Activated naive CD4-positive, alpha-beta T cell treated with anti-CD3 and anti-CD28 coated beads, Interleukin-2, amount 50 U/mL, for 24 hours (primary cell): Measurements from ENCODE around the gene ZNRF1.

ENCODE experiments used
- H3K27ac Mint-ChIP-seq: one replicate; pipeline ENCODE4 v1.8.0; 2021; ENCODE audit warnings: mild to moderate bottlenecking, mixed read lengths
- H3K27me3 Mint-ChIP-seq: one replicate; pipeline ENCODE4 v1.8.0; 2021; ENCODE audit warnings: mixed read lengths
- H3K36me3 Mint-ChIP-seq: one replicate; pipeline ENCODE4 v1.8.0; 2021; ENCODE audit warnings: mixed read lengths
- H3K4me1 Mint-ChIP-seq: one replicate; pipeline ENCODE4 v1.8.0; 2021; ENCODE audit warnings: mixed read lengths
- H3K4me3 Mint-ChIP-seq: one replicate; pipeline ENCODE4 v1.8.0; 2021; ENCODE audit warnings: mild to moderate bottlenecking, mixed read lengths
- H3K9me3 Mint-ChIP-seq: one replicate; pipeline ENCODE4 v1.8.0; 2021; ENCODE audit warnings: mixed read lengths

ZNRF1 gene

DNA sequence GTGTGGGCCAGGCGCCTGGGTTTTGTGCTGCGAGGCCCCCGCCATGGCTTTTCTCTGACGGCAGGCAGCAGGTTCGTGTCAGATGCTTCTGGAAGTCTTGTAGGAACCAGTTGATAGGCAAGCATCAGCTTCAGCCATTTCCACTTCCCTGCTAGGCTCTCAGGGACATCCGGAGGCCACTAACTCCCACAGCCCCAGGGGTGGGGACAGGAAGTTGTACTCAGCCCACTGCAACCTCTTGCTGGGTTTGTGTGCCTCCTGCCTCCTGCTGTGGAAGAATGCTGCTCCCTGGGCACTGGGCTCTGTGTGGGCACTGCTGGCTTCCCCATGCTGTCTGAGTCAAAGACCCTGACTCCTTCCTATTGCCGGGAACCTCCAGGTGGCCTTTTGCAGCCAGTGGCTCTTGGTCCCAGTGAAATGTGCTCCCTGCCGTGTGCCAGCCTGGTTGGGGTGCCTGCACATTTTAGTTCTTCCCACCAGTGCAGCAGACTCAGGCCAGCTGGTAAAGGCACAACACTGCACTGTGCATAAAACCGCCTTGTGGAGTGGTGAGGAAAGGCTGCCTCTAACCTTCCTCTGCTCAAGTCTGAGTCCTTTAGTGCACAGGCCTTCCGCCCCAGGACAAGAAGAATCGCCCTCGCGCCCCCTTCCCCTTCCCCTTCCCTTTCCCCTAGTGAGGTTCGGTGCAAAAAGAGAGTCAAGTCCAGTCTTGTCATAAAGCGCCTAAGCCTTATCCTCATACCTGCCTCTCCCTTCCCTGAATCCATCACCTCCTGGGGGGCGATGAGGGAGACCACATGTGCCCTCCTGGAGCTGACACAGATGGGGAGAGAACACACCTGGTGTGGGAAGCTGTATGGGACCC is 101.1 kb downstream of the ZNRF1 start:
- H3K4me1 Mint-ChIP-seq: peaks cover 35% of the 10 kb centered on the region
- H3K27me3 Mint-ChIP-seq: no peaks in the 10 kb centered on the region
- H3K4me3 Mint-ChIP-seq: no peak overlapping the region

GRCh38 chr16:75100603-75100990 is 101.8 kb downstream of the ZNRF1 start:
- peak overlapping the region; percentile 41 for H3K27ac Mint-ChIP-seq
- no peak overlapping the region for H3K4me3 Mint-ChIP-seq
- peaks cover 35% of the 10 kb centered on the region for H3K4me1 Mint-ChIP-seq

More for the DNA sequence above, 101.1 kb downstream of the ZNRF1 start:
- Mint-ChIP-seq H3K9me3 (no peaks in the 10 kb centered on the region), H3K36me3 (peaks cover 2% of the 10 kb centered on the region), H3K27ac (peak overlapping the region; percentile 41)

GRCh38 chr16:75101635-75102034 is 102.8 kb downstream of the ZNRF1 start:
- Mint-ChIP-seq H3K36me3 (peaks cover 2% of the 10 kb centered on the region), H3K9me3 (no peaks in the 10 kb centered on the region), H3K4me3 (no peak overlapping the region), H3K27me3 (no peaks in the 10 kb centered on the region), H3K27ac (no peak overlapping the region), H3K4me1 (peaks cover 32% of the 10 kb centered on the region)

More at GRCh38 chr16:75100603-75100990, 101.8 kb downstream of the ZNRF1 start:
- no peaks in the 10 kb centered on the region for H3K9me3 Mint-ChIP-seq
- H3K27me3 Mint-ChIP-seq: no peaks in the 10 kb centered on the region
- peaks cover 2% of the 10 kb centered on the region for H3K36me3 Mint-ChIP-seq

DNA sequence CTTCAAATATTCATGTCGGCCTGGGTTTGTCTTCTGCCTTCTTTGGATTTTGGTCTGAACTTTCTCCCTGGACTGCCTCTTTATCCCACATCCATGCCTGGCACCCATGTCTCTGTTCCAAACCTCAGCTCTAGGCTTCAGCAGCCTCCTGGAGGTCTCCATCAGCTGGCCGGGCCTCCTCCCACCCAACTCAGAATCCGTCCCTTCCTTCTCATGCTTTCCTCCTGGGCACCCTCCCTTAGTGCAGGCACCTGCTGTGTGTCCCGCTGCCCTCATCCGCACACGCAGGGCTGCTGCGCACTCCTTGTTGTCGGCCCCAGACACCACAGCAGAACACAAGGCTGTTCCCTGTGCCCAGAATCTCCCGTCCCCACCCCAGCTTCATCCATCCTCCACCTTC is 103.8 kb downstream of the ZNRF1 start:
- H3K27ac Mint-ChIP-seq: no peak overlapping the region

DNA sequence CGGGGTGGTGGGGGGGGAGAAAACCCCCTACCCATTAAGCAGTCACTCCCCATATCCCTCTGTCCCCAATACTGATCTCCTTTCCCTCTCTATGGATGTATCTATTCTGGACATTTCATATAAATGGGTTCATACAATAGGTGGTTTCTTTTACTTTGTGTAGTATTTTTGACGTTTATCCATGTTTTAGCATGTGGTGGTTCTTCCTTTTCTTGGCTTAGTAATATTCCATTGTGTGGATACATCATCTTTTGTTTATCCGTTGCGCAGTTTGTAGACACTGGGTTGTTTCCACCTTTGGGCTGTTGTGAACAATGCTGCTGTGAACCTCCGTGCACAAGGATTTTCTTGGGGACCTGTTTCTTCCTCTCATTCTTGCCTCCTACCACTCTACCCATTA is 105.2 kb downstream of the ZNRF1 start:
- Mint-ChIP-seq H3K9me3 (no peaks in the 10 kb centered on the region), H3K27ac (no peak overlapping the region), H3K36me3 (peaks cover 2% of the 10 kb centered on the region), H3K4me3 (no peak overlapping the region), H3K4me1 (peaks cover 31% of the 10 kb centered on the region), H3K27me3 (no peaks in the 10 kb centered on the region)

More for the DNA sequence above, 103.8 kb downstream of the ZNRF1 start:
- peaks cover 2% of the 10 kb centered on the region for H3K36me3 Mint-ChIP-seq
- H3K27me3 Mint-ChIP-seq: no peaks in the 10 kb centered on the region
- no peak overlapping the region for H3K4me3 Mint-ChIP-seq
- H3K4me1 Mint-ChIP-seq: peaks cover 29% of the 10 kb centered on the region
- H3K9me3 Mint-ChIP-seq: no peaks in the 10 kb centered on the region

DNA sequence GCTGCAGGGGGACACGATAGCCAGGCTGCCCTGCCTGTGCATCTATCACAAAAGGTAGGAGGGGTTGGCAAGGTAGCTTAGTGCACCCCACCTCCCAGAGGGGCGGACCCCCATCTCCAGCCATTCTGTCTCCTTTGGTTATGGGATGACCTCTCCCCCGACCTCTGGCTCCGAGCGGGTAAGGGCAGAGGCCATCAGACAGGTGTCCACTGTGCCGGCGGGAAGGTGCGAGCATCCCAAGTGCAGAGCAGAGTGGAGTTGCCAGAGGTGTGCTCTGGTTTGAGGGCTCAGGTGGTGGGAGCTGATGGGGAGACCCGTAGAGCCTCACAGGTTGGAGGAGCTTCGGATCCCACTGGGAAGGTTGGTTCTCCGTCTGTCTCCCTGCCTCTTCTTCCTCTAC is 106.0 kb downstream of the ZNRF1 start:
- H3K4me1 Mint-ChIP-seq: peaks cover 31% of the 10 kb centered on the region
- H3K9me3 Mint-ChIP-seq: no peaks in the 10 kb centered on the region
- no peak overlapping the region for H3K4me3 Mint-ChIP-seq
- no peaks in the 10 kb centered on the region for H3K27me3 Mint-ChIP-seq
- H3K27ac Mint-ChIP-seq: peak overlapping the region; percentile 8
- H3K36me3 Mint-ChIP-seq: peaks cover 2% of the 10 kb centered on the region

DNA sequence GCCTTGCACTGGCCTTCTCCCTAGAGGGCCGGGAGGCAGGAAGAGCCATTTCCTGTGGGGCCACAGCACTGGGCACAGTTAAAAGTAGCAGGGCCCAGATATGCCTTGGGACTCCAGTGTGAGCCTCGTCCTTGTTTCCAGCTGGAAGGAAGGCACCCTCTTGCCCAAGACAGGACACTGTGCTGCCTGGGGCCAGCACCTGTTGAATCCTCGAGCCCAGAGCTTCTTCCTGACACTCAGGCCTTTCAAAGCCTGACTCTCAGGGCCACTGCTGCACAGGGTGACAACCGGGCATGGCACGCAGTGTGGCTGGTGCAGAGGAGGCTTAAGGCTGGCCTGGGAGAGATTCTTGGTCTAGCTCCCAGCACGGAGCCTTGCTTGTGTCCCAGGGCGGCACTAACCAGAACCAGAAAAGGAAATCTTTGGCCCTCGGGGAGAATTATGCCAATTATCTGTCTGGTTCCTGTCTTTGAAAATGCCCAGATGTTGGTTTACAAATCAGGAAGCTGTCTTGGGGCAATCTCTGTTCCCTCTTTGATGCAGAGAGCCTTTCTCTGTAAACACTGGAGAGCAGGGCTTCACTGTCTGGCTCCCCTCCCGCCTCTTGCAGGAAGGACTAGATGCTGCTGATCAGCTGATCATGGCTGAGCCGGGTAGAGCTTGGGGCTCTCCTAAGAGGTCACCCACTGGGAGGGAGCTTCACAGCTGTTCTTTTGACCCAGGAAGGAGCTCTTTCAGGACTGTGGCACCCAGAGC is 106.7 kb downstream of the ZNRF1 start:
- no peak overlapping the region for H3K4me3 Mint-ChIP-seq
- H3K4me1 Mint-ChIP-seq: peaks cover 31% of the 10 kb centered on the region
- H3K9me3 Mint-ChIP-seq: no peaks in the 10 kb centered on the region
- peak overlapping the region; percentile 8 for H3K27ac Mint-ChIP-seq
- H3K36me3 Mint-ChIP-seq: peaks cover 2% of the 10 kb centered on the region
- no peaks in the 10 kb centered on the region for H3K27me3 Mint-ChIP-seq

DNA sequence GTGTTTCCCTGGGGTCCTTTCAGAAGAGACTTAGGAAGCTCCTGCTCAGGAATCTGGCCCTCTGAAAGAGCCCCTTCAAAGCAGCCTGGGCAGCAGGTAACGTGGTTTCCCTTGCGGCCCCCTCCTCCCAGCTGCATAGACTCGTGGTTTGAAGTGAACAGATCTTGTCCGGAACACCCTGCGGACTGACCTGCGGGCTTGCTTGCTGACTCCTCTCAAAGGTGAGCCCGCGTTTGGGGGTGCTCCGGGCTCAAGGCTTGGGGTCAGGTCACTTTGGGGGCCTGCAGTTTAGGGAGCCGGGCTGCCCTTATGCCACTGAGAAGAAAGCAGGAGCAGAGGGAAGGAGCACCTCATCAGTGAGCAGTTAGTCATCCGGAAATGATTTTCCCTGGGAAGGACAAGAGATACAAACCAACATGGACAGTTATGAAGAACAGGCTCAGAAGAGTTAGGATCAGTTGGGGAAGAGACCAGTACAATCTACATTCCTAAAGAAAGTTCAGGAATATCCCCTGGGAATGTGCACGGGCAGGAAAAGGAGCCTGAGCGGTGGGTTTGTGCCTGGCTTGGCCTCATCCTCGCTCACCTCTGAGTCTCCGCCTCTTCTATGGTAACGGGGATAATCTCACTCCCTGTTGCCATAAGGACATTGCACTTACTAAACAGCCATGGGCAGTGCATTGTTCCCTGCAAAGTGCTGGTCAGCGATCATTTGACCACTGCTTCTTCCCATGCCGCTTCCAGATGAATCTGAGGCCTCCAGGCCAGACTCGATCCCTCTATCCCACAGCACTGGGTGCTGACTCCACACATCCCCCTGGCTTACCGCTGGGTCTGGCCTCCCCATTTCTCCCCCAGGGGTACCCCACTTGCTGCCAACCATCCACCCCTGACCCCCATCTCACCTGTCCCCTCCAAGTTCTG is 107.8 kb downstream of the ZNRF1 start:
- H3K4me1 Mint-ChIP-seq: peaks cover 33% of the 10 kb centered on the region
- H3K4me3 Mint-ChIP-seq: no peak overlapping the region
- no peaks in the 10 kb centered on the region for H3K9me3 Mint-ChIP-seq
- peak overlapping the region; percentile 51 for H3K27ac Mint-ChIP-seq
- H3K27me3 Mint-ChIP-seq: peaks cover 1% of the 10 kb centered on the region
- peaks cover 2% of the 10 kb centered on the region for H3K36me3 Mint-ChIP-seq

DNA sequence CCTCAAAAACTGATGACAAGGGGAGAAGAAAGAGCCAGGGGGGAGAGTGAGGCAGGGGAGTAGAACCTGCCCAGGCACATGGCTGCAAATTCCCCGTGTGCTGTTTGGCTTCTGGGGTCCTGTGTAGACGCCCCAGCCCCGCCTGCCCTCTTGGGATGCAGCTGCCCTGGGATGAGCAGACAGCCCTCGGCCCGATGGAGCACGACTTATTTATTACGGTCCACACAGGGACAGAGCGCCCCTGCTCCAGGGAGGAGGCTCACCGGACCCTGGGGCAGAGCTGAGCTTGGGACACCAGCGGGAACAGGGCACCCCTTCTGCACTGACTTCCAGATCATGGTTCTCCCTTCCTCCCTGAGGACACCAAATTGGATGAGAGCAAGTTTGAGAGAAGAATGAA is 108.7 kb downstream of the ZNRF1 start:
- peaks cover 4% of the 10 kb centered on the region for H3K27me3 Mint-ChIP-seq
- no peak overlapping the region for H3K27ac Mint-ChIP-seq
- H3K4me1 Mint-ChIP-seq: peaks cover 29% of the 10 kb centered on the region
- H3K36me3 Mint-ChIP-seq: peaks cover 2% of the 10 kb centered on the region
- no peaks in the 10 kb centered on the region for H3K9me3 Mint-ChIP-seq
- H3K4me3 Mint-ChIP-seq: no peak overlapping the region

GRCh38 chr16:75108792-75109731 is 110.2 kb downstream of the ZNRF1 start:
- Mint-ChIP-seq H3K4me1 (peaks cover 29% of the 10 kb centered on the region), H3K9me3 (no peaks in the 10 kb centered on the region), H3K27ac (peak overlapping the region; percentile 52), H3K36me3 (peaks cover 2% of the 10 kb centered on the region), H3K27me3 (peaks cover 5% of the 10 kb centered on the region), H3K4me3 (peak overlapping the region; percentile 53)

- Mint-ChIP-seq H3K27ac (peak overlapping the region; percentile 52), H3K4me3 (peak overlapping the region; percentile 49), H3K36me3 (no peaks in the 10 kb centered on the region), H3K27me3 (peaks cover 5% of the 10 kb centered on the region), H3K9me3 (no peaks in the 10 kb centered on the region), H3K4me1 (peaks cover 29% of the 10 kb centered on the region)
Measured at GRCh38 chr16:75109732-75110243, 111.0 kb downstream of the ZNRF1 start.

- Mint-ChIP-seq H3K4me1 (peaks cover 29% of the 10 kb centered on the region), H3K27me3 (peaks cover 5% of the 10 kb centered on the region), H3K9me3 (no peaks in the 10 kb centered on the region), H3K4me3 (peak overlapping the region; percentile 38), H3K27ac (peak overlapping the region; percentile 59), H3K36me3 (no peaks in the 10 kb centered on the region)
Measured at GRCh38 chr16:75110637-75111513, 112.1 kb downstream of the ZNRF1 start.

GRCh38 chr16:75111514-75111940 is 112.7 kb downstream of the ZNRF1 start:
- peaks cover 5% of the 10 kb centered on the region for H3K27me3 Mint-ChIP-seq

More at GRCh38 chr16:75111514-75111940, 112.7 kb downstream of the ZNRF1 start:
- Mint-ChIP-seq H3K4me3 (no peak overlapping the region), H3K9me3 (no peaks in the 10 kb centered on the region), H3K4me1 (peaks cover 29% of the 10 kb centered on the region), H3K36me3 (no peaks in the 10 kb centered on the region), H3K27ac (no peak overlapping the region)
